ENCODE results near the gene FLT1.

DNA sequence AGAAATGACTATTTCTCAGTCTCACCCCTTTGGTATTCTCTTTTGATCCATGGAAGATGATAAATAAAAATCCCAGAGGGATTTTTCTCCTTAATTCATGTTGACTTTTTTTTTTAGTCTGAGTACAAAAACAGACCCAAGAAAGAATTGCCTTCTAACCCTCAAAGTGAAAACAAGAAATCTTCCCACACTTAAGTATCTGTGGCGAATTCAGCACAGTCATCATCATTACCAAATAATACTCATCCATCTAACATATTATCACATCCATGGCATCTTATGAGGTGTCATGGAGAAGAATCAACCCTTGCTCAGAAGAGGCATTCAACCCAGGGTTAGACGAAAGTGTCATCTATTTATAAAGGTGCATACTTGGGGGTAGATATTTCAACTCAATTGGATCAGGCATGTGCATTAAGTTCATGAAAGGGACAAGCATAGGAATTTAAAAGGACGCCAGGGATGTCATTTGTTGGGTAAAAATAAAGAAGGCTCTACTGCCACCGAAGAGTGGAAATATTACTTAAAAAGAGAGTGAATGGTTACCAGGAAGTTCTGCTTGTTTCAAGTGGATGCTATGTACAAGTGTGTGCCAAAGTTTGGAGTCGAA is 101.9 kb downstream of the FLT1 start:
- TF ChIP-seq, protein P1, sequence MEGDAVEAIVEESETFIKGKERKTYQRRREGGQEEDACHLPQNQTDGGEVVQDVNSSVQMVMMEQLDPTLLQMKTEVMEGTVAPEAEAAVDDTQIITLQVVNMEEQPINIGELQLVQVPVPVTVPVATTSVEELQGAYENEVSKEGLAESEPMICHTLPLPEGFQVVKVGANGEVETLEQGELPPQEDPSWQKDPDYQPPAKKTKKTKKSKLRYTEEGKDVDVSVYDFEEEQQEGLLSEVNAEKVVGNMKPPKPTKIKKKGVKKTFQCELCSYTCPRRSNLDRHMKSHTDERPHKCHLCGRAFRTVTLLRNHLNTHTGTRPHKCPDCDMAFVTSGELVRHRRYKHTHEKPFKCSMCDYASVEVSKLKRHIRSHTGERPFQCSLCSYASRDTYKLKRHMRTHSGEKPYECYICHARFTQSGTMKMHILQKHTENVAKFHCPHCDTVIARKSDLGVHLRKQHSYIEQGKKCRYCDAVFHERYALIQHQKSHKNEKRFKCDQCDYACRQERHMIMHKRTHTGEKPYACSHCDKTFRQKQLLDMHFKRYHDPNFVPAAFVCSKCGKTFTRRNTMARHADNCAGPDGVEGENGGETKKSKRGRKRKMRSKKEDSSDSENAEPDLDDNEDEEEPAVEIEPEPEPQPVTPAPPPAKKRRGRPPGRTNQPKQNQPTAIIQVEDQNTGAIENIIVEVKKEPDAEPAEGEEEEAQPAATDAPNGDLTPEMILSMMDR (IDR thresholded peaks at IDR 0.05; ENCODE audit: low read depth, low read length, poor library complexity, severe bottlenecking), result no peak
- no peak for TF ChIP-seq EZH2phosphoT487 (IDR thresholded peaks at IDR 0.05; ENCODE audit: borderline replicate concordance, low read length)

All from DOHH2 (cell line).